GM23338 (cell line): ENCODE measurements around the gene KDM5C. TPM values are rescaled to one million over a fixed set of nuclear protein-coding genes. Genes with fewer than 3 reads are reported as not detected.
A peak's percentile ranks its signal among the peaks of the same experiment; 100 is the strongest.

Experiments used
- EZH2 ChIP-seq: fragments of 200-600 bp; sonication (generic); IDR thresholded peaks from one replicate; pipeline ENCODE4 v1.8.0; 2017; ENCODE audit warnings: antibody characterized with exemption, mild to moderate bottlenecking, low read depth; ENCODE audit not compliant: unreplicated experiment
- EZH2phosphoT487 ChIP-seq: fragments of 200-600 bp; sonication (generic); IDR thresholded peaks from one replicate; pipeline ENCODE4 v1.8.1; 2018; ENCODE audit warnings: antibody characterized with exemption; ENCODE audit not compliant: unreplicated experiment
- POLR2AphosphoS5 ChIP-seq: IDR thresholded peaks from 2 replicates; pipeline ENCODE4 v1.6.1; 2016; ENCODE audit warnings: antibody characterized with exemption, low read depth
- STAT1 ChIP-seq: IDR thresholded peaks from one replicate; pipeline ENCODE4 v1.6.1; 2016; ENCODE audit warnings: antibody characterized with exemption; ENCODE audit not compliant: unreplicated experiment
- ZNF114 ChIP-seq: fragments of 250-450 bp; sonication (Bioruptor Pico); IDR thresholded peaks from 2 replicates; pipeline ENCODE4 v1.5.0; 2020; ENCODE audit warnings: mild to moderate bottlenecking, moderate library complexity
- polyA plus RNA-seq: library from polyadenylated mRNA; unstranded; fragments of >200 nt; fragmentation: Nextera tagmentation; extraction: Ambion mirVana; gene quantifications from 2 replicates; pipeline ENCODE4 v1.2.1, GENCODE V29; 2016
- total RNA-seq: library from RNA; depleted of rRNA; stranded (reverse); fragments of >200 nt; shearing (Covaris generic); gene quantifications from 2 replicates; pipeline ENCODE4 v1.2.3, GENCODE V29; 2014
- TF ChIP-seq, protein P1 (sequence below): fragments of 250-450 bp; sonication (Bioruptor Pico); IDR thresholded peaks from 2 replicates; pipeline ENCODE4 v1.5.0; 2020; ENCODE audit warnings: mild to moderate bottlenecking, moderate library complexity
- TF ChIP-seq, protein P2 (sequence below): IDR thresholded peaks from 2 replicates; pipeline ENCODE4 v1.6.1; 2016; ENCODE audit warnings: antibody characterized with exemption
- TF ChIP-seq, protein P3 (sequence below), 2 experiments: fragments of 200-600 bp in 1 of 2; sonication (generic) in 1 of 2; conservative IDR thresholded peaks; 2 replicates each; pipeline versions ENCODE4 v1.5.1 to v1.6.1; 2016 to 2017; ENCODE audit warnings: antibody characterized with exemption in 2 of 2, low read depth in 2 of 2, mild to moderate bottlenecking in 2 of 2, moderate library complexity in 1 of 2

The KDM5C gene
- total and polyA plus RNA-seq, 2 experiments from 2014 or later: 20.3 to 173 TPM

DNA sequence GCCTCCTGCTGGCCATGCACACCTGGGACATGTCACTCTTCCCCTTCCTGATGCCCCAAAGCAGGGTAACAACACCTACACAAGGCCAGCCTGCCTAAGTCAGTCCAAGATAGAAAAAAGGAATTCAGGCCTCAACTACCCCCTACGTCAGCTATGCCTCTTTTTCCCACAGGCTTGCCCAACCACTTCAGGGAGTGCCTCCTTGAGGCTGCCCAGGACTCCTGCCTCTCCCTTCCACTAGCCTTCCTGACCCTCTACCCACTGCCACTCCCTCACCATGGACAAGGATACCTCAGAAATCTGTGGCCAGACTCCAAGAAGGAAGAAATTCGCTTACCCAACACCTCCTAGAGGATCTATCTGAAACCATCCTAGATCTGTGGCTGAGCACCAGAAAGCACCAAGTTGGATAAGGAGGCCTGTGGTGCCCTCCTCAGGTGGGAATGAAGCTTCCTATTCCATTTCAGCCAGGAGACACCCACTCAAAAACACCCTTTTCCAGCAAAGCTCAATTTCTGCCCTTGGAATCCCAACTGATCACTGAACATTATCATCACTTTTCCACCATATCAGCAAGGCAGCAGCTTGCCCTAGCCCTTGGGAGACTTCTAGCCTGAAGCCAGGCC, 1.8 kb downstream of the KDM5C start (continued):
- TF ChIP-seq, protein P1, sequence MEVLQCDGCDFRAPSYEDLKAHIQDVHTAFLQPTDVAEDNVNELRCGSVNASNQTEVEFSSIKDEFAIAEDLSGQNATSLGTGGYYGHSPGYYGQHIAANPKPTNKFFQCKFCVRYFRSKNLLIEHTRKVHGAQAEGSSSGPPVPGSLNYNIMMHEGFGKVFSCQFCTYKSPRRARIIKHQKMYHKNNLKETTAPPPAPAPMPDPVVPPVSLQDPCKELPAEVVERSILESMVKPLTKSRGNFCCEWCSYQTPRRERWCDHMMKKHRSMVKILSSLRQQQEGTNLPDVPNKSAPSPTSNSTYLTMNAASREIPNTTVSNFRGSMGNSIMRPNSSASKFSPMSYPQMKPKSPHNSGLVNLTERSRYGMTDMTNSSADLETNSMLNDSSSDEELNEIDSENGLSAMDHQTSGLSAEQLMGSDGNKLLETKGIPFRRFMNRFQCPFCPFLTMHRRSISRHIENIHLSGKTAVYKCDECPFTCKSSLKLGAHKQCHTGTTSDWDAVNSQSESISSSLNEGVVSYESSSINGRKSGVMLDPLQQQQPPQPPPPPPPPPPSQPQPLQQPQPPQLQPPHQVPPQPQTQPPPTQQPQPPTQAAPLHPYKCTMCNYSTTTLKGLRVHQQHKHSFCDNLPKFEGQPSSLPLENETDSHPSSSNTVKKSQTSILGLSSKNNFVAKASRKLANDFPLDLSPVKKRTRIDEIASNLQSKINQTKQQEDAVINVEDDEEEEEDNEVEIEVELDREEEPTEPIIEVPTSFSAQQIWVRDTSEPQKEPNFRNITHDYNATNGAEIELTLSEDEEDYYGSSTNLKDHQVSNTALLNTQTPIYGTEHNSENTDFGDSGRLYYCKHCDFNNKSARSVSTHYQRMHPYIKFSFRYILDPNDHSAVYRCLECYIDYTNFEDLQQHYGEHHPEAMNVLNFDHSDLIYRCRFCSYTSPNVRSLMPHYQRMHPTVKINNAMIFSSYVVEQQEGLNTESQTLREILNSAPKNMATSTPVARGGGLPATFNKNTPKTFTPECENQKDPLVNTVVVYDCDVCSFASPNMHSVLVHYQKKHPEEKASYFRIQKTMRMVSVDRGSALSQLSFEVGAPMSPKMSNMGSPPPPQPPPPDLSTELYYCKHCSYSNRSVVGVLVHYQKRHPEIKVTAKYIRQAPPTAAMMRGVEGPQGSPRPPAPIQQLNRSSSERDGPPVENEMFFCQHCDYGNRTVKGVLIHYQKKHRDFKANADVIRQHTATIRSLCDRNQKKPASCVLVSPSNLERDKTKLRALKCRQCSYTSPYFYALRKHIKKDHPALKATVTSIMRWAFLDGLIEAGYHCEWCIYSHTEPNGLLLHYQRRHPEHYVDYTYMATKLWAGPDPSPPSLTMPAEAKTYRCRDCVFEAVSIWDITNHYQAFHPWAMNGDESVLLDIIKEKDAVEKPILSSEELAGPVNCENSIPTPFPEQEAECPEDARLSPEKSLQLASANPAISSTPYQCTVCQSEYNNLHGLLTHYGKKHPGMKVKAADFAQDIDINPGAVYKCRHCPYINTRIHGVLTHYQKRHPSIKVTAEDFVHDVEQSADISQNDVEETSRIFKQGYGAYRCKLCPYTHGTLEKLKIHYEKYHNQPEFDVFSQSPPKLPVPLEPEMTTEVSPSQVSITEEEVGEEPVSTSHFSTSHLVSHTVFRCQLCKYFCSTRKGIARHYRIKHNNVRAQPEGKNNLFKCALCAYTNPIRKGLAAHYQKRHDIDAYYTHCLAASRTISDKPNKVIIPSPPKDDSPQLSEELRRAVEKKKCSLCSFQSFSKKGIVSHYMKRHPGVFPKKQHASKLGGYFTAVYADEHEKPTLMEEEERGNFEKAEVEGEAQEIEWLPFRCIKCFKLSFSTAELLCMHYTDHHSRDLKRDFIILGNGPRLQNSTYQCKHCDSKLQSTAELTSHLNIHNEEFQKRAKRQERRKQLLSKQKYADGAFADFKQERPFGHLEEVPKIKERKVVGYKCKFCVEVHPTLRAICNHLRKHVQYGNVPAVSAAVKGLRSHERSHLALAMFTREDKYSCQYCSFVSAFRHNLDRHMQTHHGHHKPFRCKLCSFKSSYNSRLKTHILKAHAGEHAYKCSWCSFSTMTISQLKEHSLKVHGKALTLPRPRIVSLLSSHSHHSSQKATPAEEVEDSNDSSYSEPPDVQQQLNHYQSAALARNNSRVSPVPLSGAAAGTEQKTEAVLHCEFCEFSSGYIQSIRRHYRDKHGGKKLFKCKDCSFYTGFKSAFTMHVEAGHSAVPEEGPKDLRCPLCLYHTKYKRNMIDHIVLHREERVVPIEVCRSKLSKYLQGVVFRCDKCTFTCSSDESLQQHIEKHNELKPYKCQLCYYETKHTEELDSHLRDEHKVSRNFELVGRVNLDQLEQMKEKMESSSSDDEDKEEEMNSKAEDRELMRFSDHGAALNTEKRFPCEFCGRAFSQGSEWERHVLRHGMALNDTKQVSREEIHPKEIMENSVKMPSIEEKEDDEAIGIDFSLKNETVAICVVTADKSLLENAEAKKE (CRISPR knock-in tag): no peak
- TF ChIP-seq ZNF114 (CRISPR knock-in tag): no peak
- TF ChIP-seq STAT1: no peak
- TF ChIP-seq, protein P2, sequence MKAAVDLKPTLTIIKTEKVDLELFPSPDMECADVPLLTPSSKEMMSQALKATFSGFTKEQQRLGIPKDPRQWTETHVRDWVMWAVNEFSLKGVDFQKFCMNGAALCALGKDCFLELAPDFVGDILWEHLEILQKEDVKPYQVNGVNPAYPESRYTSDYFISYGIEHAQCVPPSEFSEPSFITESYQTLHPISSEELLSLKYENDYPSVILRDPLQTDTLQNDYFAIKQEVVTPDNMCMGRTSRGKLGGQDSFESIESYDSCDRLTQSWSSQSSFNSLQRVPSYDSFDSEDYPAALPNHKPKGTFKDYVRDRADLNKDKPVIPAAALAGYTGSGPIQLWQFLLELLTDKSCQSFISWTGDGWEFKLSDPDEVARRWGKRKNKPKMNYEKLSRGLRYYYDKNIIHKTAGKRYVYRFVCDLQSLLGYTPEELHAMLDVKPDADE: no peak
- no peak for TF ChIP-seq POLR2AphosphoS5
- TF ChIP-seq EZH2: no peak
- TF ChIP-seq, protein P3, sequence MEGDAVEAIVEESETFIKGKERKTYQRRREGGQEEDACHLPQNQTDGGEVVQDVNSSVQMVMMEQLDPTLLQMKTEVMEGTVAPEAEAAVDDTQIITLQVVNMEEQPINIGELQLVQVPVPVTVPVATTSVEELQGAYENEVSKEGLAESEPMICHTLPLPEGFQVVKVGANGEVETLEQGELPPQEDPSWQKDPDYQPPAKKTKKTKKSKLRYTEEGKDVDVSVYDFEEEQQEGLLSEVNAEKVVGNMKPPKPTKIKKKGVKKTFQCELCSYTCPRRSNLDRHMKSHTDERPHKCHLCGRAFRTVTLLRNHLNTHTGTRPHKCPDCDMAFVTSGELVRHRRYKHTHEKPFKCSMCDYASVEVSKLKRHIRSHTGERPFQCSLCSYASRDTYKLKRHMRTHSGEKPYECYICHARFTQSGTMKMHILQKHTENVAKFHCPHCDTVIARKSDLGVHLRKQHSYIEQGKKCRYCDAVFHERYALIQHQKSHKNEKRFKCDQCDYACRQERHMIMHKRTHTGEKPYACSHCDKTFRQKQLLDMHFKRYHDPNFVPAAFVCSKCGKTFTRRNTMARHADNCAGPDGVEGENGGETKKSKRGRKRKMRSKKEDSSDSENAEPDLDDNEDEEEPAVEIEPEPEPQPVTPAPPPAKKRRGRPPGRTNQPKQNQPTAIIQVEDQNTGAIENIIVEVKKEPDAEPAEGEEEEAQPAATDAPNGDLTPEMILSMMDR (conservative IDR thresholded peaks at IDR 0.05; ENCODE audit: low read depth in 2 of 2): peak in 1 of 2 experiments; percentile 27; a peak in 2 of 4 replicates
- TF ChIP-seq EZH2phosphoT487: no peak
